GM19463 (cell line): ENCODE results near the gene AFF1.
"Not testable (repeated sequence)": the region's sequence is repeated elsewhere in the genome, so short reads cannot be mapped to it uniquely, and the experiment has no call there.

Experiments
- ATAC-seq: cut with Tn5 transposase; IDR thresholded peaks from one replicate; pipeline ENCODE4 v1.9.1; 2021; ENCODE audit warnings: mild to moderate bottlenecking, moderate library complexity; ENCODE audit not compliant: unreplicated experiment

The AFF1 gene

GRCh38 chr4:86977621-86978184 lies 42.9 kb downstream of the AFF1 start:
- ATAC-seq, result peak; percentile 94

- no peak for ATAC-seq
These were observed 43.9 kb downstream of the AFF1 start for GRCh38 chr4:86978709-86979108.

- no peak for ATAC-seq
These were observed 45.4 kb downstream of the AFF1 start for GRCh38 chr4:86980230-86980629.

- ATAC-seq, result no peak
These were observed 47.0 kb downstream of the AFF1 start for GRCh38 chr4:86981789-86982188.

GRCh38 chr4:86985852-86986251 lies 51.0 kb downstream of the AFF1 start:
- ATAC-seq, result not testable (repeated sequence)

GRCh38 chr4:86989658-86990057 lies 54.8 kb downstream of the AFF1 start:
- ATAC-seq, result not testable (repeated sequence)

- no peak for ATAC-seq
These were observed 55.7 kb downstream of the AFF1 start for GRCh38 chr4:86990510-86990909.

GRCh38 chr4:86991994-86992393 lies 57.2 kb downstream of the AFF1 start:
- ATAC-seq, result no peak

GRCh38 chr4:86993909-86994681 lies 59.3 kb downstream of the AFF1 start:
- ATAC-seq, result no peak

- ATAC-seq, result no peak
These were observed 59.9 kb downstream of the AFF1 start for GRCh38 chr4:86994686-86995085.

- ATAC-seq, result not testable (repeated sequence)
These were observed 61.7 kb downstream of the AFF1 start for GRCh38 chr4:86996510-86996909.

- no peak for ATAC-seq
These were observed 64.4 kb downstream of the AFF1 start for GRCh38 chr4:86999136-86999643.

GRCh38 chr4:87002682-87003043 lies 67.9 kb downstream of the AFF1 start:
- no peak for ATAC-seq

GRCh38 chr4:87003266-87003665 lies 68.5 kb downstream of the AFF1 start:
- ATAC-seq, result no peak

GRCh38 chr4:87005369-87005689 lies 70.5 kb downstream of the AFF1 start:
- ATAC-seq, result no peak

GRCh38 chr4:87005690-87006425 lies 71.0 kb downstream of the AFF1 start:
- ATAC-seq, result no peak

GRCh38 chr4:87006426-87006675 lies 71.5 kb downstream of the AFF1 start:
- ATAC-seq, result no peak

GRCh38 chr4:87006676-87007527 lies 72.1 kb downstream of the AFF1 start:
- peak; percentile 73 for ATAC-seq

- no peak for ATAC-seq
These were observed 73.0 kb downstream of the AFF1 start for GRCh38 chr4:87007528-87008446.

GRCh38 chr4:87009095-87009648 lies 74.4 kb downstream of the AFF1 start:
- ATAC-seq, result no peak
